ENCODE data around the gene CUZD1. TPM values are rescaled to one million over a fixed set of nuclear protein-coding genes. Genes with fewer than 3 reads are reported as not detected.

The CUZD1 gene
- total and polyA plus RNA-seq, 2 of the 13 experiments (the other 11 are each of a cell fraction or from before 2014, with no cell fraction given): 0.22 to 0.29 TPM

- H3K36me3 ChIP-seq (replicated peaks in 1 of 2; ENCODE audit: control insufficient read depth in 1 of 2, insufficient read depth in 2 of 2, low read length in 2 of 2): 0 out of 5 replicates have a peak, but pooled peaks cover 0 to 9% of the 10 kb centered on the region in 2 experiments
- H3K4me1 ChIP-seq (ENCODE audit: insufficient read depth, low read length): no peaks in the 10 kb centered on the region
- no peak overlapping the region for H3K27ac ChIP-seq (ENCODE audit: extremely low read length, insufficient read depth, low read length)
- no peak overlapping the region for H3K4me2 ChIP-seq (ENCODE audit: low read depth, low read length)
- in situ Hi-C loops (cut with HindIII; ENCODE audit: extremely low pct_ligation_motif_present, low pct_unique_long_range_greater_than_20kb) (no loop called here), intact Hi-C loops (cut with micrococcal nuclease; ENCODE audit: unreplicated experiment) (no loop called here)
- H3K9me3 ChIP-seq (ENCODE audit: low read length): no peaks in the 10 kb centered on the region
- BruUV-seq (replicated peaks): no TSS peak
- H3K27me3 ChIP-seq (ENCODE audit: control insufficient read depth in 1 of 2, insufficient read depth in 2 of 2, low read length in 2 of 2): no peaks in the 10 kb centered on the region
- no peak overlapping the region for H2AFZ ChIP-seq (ENCODE audit: low read length)
- FAIRE-seq (no peak), ATAC-seq (no peak), DNase-seq (ENCODE audit: low spot score) (no peak)
- CTCF ChIA-PET (ENCODE audit: low intra/inter-chr PET ratio, low total read pairs): no interaction called here
- no peak overlapping the region for H3K4me3 ChIP-seq (replicated peaks in 1 of 3; ENCODE audit: insufficient read depth in 1 of 3, low read depth in 2 of 3, low read length in 3 of 3)
- TF ChIP-seq ZNF747 (CRISPR knock-in tag; IDR thresholded peaks at IDR 0.05; ENCODE audit: borderline replicate concordance): no peak
- TF ChIP-seq ZNF614 (CRISPR knock-in tag; IDR thresholded peaks at IDR 0.05; ENCODE audit: borderline replicate concordance): no peak
- no peak for TF ChIP-seq CCAR2 (optimal IDR thresholded peaks at IDR 0.05; ENCODE audit: low read depth, low read length)
- no peak overlapping the region for H3K9ac ChIP-seq (ENCODE audit: insufficient read depth, low read depth, low read length)
- POLR2A ChIA-PET: no interaction called here
- H3K79me2 ChIP-seq (ENCODE audit: insufficient read depth, low read length): no peaks in the 10 kb centered on the region
- 88% methylated on average over 2 of the region's 2 CpGs for WGBS (ENCODE audit: low lambda C conversion rate)
- H4K20me1 ChIP-seq (ENCODE audit: insufficient read depth, low read length): no peaks in the 10 kb centered on the region
Observed at GRCh38 chr10:122852261-122852660, 6.6 kb upstream of the CUZD1 start.

GRCh38 chr10:122850705-122851640 lies 5.3 kb upstream of the CUZD1 start:
- WGBS (ENCODE audit: low lambda C conversion rate): 65% methylated on average over 5 of the region's 5 CpGs
- Histone ChIP-seq H3K36me3 (replicated peaks in 1 of 2; ENCODE audit: control insufficient read depth in 1 of 2, insufficient read depth in 2 of 2, low read length in 2 of 2) (0 out of 5 replicates have a peak, but pooled peaks cover 0 to 9% of the 10 kb centered on the region in 2 experiments), H3K79me2 (ENCODE audit: insufficient read depth, low read length) (no peaks in the 10 kb centered on the region), H3K9me3 (ENCODE audit: low read length) (no peaks in the 10 kb centered on the region), H3K4me2 (ENCODE audit: low read depth, low read length) (no peak overlapping the region), H4K20me1 (ENCODE audit: insufficient read depth, low read length) (no peaks in the 10 kb centered on the region), H3K4me3 (replicated peaks in 1 of 3; ENCODE audit: insufficient read depth in 1 of 3, low read depth in 2 of 3, low read length in 3 of 3) (no peak overlapping the region), H3K9ac (ENCODE audit: insufficient read depth, low read depth, low read length) (no peak overlapping the region), H3K27me3 (ENCODE audit: control insufficient read depth in 1 of 2, insufficient read depth in 2 of 2, low read length in 2 of 2) (no peaks in the 10 kb centered on the region), H3K4me1 (ENCODE audit: insufficient read depth, low read length) (no peaks in the 10 kb centered on the region), H3K27ac (ENCODE audit: extremely low read length, insufficient read depth, low read length) (no peak overlapping the region), H2AFZ (ENCODE audit: low read length) (no peak overlapping the region)
- ChIA-PET POLR2A (no interaction called here), CTCF (ENCODE audit: low intra/inter-chr PET ratio, low total read pairs) (no interaction called here)
- BruUV-seq (replicated peaks): no TSS peak
- intact Hi-C loops (cut with micrococcal nuclease; ENCODE audit: unreplicated experiment) (no loop called here), in situ Hi-C loops (cut with HindIII; ENCODE audit: extremely low pct_ligation_motif_present, low pct_unique_long_range_greater_than_20kb) (no loop called here)
- FAIRE-seq (no peak), ATAC-seq (no peak), DNase-seq (ENCODE audit: low spot score) (no peak)
- no peak for TF ChIP-seq NKX3-1 (CRISPR knock-in tag; IDR thresholded peaks at IDR 0.05)
- TF ChIP-seq ZNF331 (CRISPR knock-in tag; IDR thresholded peaks at IDR 0.05): no peak
- no peak for TF ChIP-seq KAT2B (IDR thresholded peaks at IDR 0.05; ENCODE audit: borderline replicate concordance, low read depth, low read length)
- TF ChIP-seq RFX5 (IDR thresholded peaks at IDR 0.05; ENCODE audit: low read depth, low read length): no peak
- no peak for TF ChIP-seq CERS6 (CRISPR knock-in tag; IDR thresholded peaks at IDR 0.05)
- no peak for TF ChIP-seq TOE1 (CRISPR knock-in tag; IDR thresholded peaks at IDR 0.05)
- no peak for TF ChIP-seq ZBTB37 (CRISPR knock-in tag; IDR thresholded peaks at IDR 0.05)
- TF ChIP-seq HNRNPLL (IDR thresholded peaks at IDR 0.05; ENCODE audit: low read depth, low read length, poor library complexity, severe bottlenecking): no peak
- no peak for TF ChIP-seq RNF2 (conservative IDR thresholded peaks at IDR 0.05; ENCODE audit: low read depth)
- no peak for TF ChIP-seq ZNF563 (CRISPR knock-in tag; IDR thresholded peaks at IDR 0.05)
